ENCODE measurements around the gene AGER. TPM values are rescaled to one million over a fixed set of nuclear protein-coding genes. Genes with fewer than 3 reads are reported as not detected.
"Not testable (repeated sequence)": the region's sequence is repeated elsewhere in the genome, so short reads cannot be mapped to it uniquely, and the experiment has no call there.

Gene AGER
- polyA plus RNA-seq, 1 of the 3 experiments (the other 2 are of a cell fraction), result 3.5 TPM

DNA sequence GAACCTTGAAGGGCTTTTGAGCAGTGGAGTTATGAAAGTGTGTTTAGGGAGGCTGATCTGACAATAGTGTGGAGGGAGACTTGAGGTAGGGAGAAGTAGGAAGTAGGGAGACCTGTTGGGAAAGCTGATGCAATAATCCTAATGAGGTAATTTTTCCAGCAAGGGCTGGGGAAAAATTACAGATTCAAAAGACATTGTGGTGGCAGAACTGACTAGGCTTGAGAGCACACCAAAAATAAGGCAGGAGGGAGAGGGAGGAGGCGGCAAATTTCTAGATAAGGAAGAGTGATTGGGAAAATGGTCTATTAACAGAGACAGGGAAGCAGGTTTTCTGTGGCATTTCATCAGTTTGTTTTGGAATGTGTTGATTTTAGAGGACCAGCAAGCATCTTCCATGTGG is 37.8 kb downstream of the AGER start:
- CTCF ChIA-PET, result interaction anchor here (0.6 kb wide), 1 partner anchor 654 kb away, joined by 4 read pairs; no protein-coding TSS in a partner anchor
- no peak for DNase-seq
- Histone ChIP-seq H3K4me1 (ENCODE audit: control insufficient read depth in 1 of 2, insufficient read depth in 2 of 2, low read depth in 1 of 2, low read length in 1 of 2) (peaks cover 0 to 3% of the 10 kb centered on the region in 2 experiments; a peak in 1 of 4 replicates), H3K27me3 (ENCODE audit: insufficient read depth) (no peaks in the 10 kb centered on the region), H3K9me3 (no peaks in the 10 kb centered on the region), H2AFZ (ENCODE audit: low read depth) (no peak overlapping the region), H3K9me2 (no peaks in the 10 kb centered on the region), H3K79me2 (ENCODE audit: insufficient read depth) (no peaks in the 10 kb centered on the region), H3K4me2 (no peak overlapping the region), H3K4me3 (ENCODE audit: low read depth in 2 of 2, low read length in 1 of 2) (no peak overlapping the region), H3K27ac (ENCODE audit: low read depth in 2 of 2, low read length in 1 of 2) (no peak overlapping the region), H3K36me3 (replicated peaks in 1 of 2; ENCODE audit: control insufficient read depth in 1 of 2, insufficient read depth in 2 of 2, low read length in 1 of 2) (no peaks in the 10 kb centered on the region), H4K20me1 (ENCODE audit: insufficient read depth) (no peaks in the 10 kb centered on the region), H3F3A (replicated peaks; ENCODE audit: insufficient read depth) (no peaks in the 10 kb centered on the region), H3K9ac (no peak overlapping the region)
- 97% methylated on average over 1 of the region's 1 CpG for WGBS (ENCODE audit: low lambda C conversion rate)
- TF ChIP-seq TAF1 (IDR thresholded peaks at IDR 0.05; ENCODE audit: borderline replicate concordance, low read depth, low read length), result no peak
- TF ChIP-seq GATA2 (CRISPR knock-in tag; IDR thresholded peaks at IDR 0.05), result no peak
- no peak for TF ChIP-seq POLR2AphosphoS5 (IDR thresholded peaks at IDR 0.05; ENCODE audit: low read depth, low read length)
- POLR2A ChIA-PET, result no interaction called here

DNA sequence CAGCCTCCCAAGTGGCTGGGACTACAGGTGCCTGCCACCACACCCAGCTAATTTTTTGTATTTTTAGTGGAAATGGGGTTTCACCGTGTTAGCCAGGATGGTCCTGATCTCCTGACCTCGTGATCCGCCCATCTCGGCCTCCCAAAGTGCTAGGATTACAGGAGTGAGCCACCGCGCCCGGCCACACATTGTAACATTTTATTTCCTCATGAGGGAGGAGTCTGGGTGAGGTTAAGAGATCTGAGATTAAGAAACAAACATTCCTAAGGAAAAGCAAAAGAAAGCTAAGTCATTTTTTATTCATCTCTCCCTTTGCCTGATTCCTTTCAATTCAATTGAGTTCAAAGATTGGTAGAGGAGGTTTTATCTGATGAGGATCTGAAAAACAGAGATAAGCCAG is 39.8 kb downstream of the AGER start:
- CTCF ChIA-PET, result interaction anchor here (1.4 to 1.5 kb wide), 2 partner anchors 10 to 25 kb away, joined by 3 to 5 read pairs; no protein-coding TSS in a partner anchor
- H3K4me1 ChIP-seq (ENCODE audit: control insufficient read depth in 1 of 2, insufficient read depth in 2 of 2, low read depth in 1 of 2, low read length in 1 of 2); POLR2A ChIA-PET: not testable (repeated sequence)

DNA sequence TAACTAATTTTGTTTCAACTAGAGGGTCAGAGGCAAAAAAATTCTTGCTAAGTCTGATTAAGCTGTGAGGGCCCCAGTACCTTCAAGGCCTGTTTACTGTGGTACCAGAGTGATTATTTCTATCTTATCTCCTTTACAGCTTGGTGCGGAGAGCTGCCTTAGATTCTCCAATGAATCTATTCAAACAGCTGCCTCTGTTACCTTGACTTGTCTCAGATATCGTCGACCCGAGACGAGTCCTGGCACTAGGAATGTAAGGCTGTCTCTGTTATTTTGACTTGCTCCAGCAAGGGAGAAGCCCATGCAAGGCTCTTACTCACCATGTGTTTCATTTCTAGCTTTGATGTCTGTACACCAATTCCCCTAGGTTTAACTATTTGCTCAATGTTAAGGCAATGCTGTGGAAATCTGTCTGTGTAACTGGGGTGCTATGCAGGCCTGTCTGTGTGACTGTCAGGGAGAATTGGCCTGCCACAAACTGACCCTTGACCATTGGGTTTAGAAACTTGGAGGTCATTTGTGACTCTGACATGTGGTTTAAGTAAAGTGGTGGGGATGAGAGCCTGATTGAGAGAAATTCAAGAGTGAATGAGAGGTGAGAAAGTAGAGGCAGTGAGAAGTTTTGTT is 43.5 kb downstream of the AGER start:
- Histone ChIP-seq H3K9me3 (no peaks in the 10 kb centered on the region), H3K4me3 (ENCODE audit: low read depth in 2 of 2, low read length in 1 of 2) (no peak overlapping the region), H3K9ac (no peak overlapping the region), H3K27me3 (ENCODE audit: insufficient read depth) (no peaks in the 10 kb centered on the region), H3K4me2 (no peak overlapping the region), H3K36me3 (replicated peaks in 1 of 2; ENCODE audit: control insufficient read depth in 1 of 2, insufficient read depth in 2 of 2, low read length in 1 of 2) (no peaks in the 10 kb centered on the region), H3K79me2 (ENCODE audit: insufficient read depth) (no peaks in the 10 kb centered on the region), H3K4me1 (ENCODE audit: control insufficient read depth in 1 of 2, insufficient read depth in 2 of 2, low read depth in 1 of 2, low read length in 1 of 2) (no peaks in the 10 kb centered on the region), H3F3A (replicated peaks; ENCODE audit: insufficient read depth) (no peaks in the 10 kb centered on the region), H3K27ac (ENCODE audit: low read depth in 2 of 2, low read length in 1 of 2) (no peak overlapping the region), H4K20me1 (ENCODE audit: insufficient read depth) (no peaks in the 10 kb centered on the region), H2AFZ (ENCODE audit: low read depth) (no peak overlapping the region), H3K9me2 (no peaks in the 10 kb centered on the region)
- TF ChIP-seq ELF1 (IDR thresholded peaks at IDR 0.05), result no peak
- TF ChIP-seq EZH2phosphoT487 (IDR thresholded peaks at IDR 0.05; ENCODE audit: borderline replicate concordance, low read depth), result no peak
- no peak for TF ChIP-seq MXI1 (IDR thresholded peaks at IDR 0.05; ENCODE audit: low read depth, low read length)
- TF ChIP-seq YY1 (IDR thresholded peaks at IDR 0.05; ENCODE audit: low read depth), result no peak
- TF ChIP-seq CTCF (IDR thresholded peaks at IDR 0.05), result no peak
- TF ChIP-seq CHD2 (IDR thresholded peaks at IDR 0.05; ENCODE audit: low read length, partially characterized antibody), result no peak
- TF ChIP-seq, protein P1, sequence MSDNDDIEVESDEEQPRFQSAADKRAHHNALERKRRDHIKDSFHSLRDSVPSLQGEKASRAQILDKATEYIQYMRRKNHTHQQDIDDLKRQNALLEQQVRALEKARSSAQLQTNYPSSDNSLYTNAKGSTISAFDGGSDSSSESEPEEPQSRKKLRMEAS (IDR thresholded peaks at IDR 0.05; ENCODE audit: low read depth), result no peak
- no peak for TF ChIP-seq RXRA (IDR thresholded peaks at IDR 0.05; ENCODE audit: borderline replicate concordance, low read depth)
- no peak for TF ChIP-seq MEF2A (IDR thresholded peaks at IDR 0.05; ENCODE audit: borderline replicate concordance, low read depth)
- TF ChIP-seq TAF1 (IDR thresholded peaks at IDR 0.05; ENCODE audit: borderline replicate concordance, low read depth, low read length), result no peak
- TF ChIP-seq, protein P2, sequence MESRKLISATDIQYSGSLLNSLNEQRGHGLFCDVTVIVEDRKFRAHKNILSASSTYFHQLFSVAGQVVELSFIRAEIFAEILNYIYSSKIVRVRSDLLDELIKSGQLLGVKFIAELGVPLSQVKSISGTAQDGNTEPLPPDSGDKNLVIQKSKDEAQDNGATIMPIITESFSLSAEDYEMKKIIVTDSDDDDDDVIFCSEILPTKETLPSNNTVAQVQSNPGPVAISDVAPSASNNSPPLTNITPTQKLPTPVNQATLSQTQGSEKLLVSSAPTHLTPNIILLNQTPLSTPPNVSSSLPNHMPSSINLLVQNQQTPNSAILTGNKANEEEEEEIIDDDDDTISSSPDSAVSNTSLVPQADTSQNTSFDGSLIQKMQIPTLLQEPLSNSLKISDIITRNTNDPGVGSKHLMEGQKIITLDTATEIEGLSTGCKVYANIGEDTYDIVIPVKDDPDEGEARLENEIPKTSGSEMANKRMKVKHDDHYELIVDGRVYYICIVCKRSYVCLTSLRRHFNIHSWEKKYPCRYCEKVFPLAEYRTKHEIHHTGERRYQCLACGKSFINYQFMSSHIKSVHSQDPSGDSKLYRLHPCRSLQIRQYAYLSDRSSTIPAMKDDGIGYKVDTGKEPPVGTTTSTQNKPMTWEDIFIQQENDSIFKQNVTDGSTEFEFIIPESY (IDR thresholded peaks at IDR 0.05; ENCODE audit: borderline replicate concordance, low read depth), result no peak
- CTCF ChIA-PET, result no interaction called here
- no peak for DNase-seq
- 51% methylated on average over 5 of the region's 5 CpGs for WGBS (ENCODE audit: low lambda C conversion rate)
- POLR2A ChIA-PET, result no interaction called here

More for the DNA sequence above, 39.8 kb downstream of the AGER start:
- H3K4me3 ChIP-seq (ENCODE audit: low read depth in 2 of 2, low read length in 1 of 2); H3F3A ChIP-seq (replicated peaks; ENCODE audit: insufficient read depth); H3K9ac ChIP-seq; H3K9me3 ChIP-seq; DNase-seq; H3K4me2 ChIP-seq; H3K27me3 ChIP-seq (ENCODE audit: insufficient read depth); H4K20me1 ChIP-seq (ENCODE audit: insufficient read depth); H2AFZ ChIP-seq (ENCODE audit: low read depth); H3K79me2 ChIP-seq (ENCODE audit: insufficient read depth); H3K27ac ChIP-seq (ENCODE audit: low read depth in 2 of 2, low read length in 1 of 2); H3K9me2 ChIP-seq; H3K36me3 ChIP-seq (replicated peaks in 1 of 2; ENCODE audit: control insufficient read depth in 1 of 2, insufficient read depth in 2 of 2, low read length in 1 of 2): not testable (repeated sequence)
- WGBS (ENCODE audit: low lambda C conversion rate), result 89% methylated on average over 7 of the region's 7 CpGs
